HG03457 (cell line): Measurements from ENCODE around the gene EHD4.

ENCODE experiments used
- ATAC-seq: cut with Tn5 transposase; IDR thresholded peaks from one replicate; pipeline ENCODE4 v1.9.1; 2021; ENCODE audit warnings: moderate number of reproducible peaks; ENCODE audit not compliant: unreplicated experiment

EHD4 gene

DNA sequence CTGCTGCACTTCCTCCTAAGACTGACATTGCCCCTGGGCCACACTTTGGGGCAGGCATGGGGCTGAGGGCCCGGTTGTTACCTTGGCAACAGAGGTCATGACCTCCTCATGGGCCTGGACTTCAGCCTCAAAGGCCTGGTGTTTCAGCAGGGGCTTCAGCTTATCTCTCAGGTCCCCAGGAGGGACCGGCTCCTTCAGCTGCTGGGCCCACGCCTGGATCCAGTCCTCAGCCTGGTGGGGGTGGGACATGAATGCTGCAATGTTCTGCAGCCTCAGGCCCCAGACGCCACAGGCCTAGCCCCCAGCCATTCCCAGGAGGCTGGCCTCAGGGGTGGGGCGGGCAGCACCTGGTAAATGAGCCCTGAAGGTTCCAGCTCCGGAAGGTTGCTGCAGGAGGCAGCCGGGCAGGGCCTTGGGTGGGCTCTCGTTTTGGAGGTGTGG is 106.1 kb downstream of the EHD4 start:
- ATAC-seq = no peak

DNA sequence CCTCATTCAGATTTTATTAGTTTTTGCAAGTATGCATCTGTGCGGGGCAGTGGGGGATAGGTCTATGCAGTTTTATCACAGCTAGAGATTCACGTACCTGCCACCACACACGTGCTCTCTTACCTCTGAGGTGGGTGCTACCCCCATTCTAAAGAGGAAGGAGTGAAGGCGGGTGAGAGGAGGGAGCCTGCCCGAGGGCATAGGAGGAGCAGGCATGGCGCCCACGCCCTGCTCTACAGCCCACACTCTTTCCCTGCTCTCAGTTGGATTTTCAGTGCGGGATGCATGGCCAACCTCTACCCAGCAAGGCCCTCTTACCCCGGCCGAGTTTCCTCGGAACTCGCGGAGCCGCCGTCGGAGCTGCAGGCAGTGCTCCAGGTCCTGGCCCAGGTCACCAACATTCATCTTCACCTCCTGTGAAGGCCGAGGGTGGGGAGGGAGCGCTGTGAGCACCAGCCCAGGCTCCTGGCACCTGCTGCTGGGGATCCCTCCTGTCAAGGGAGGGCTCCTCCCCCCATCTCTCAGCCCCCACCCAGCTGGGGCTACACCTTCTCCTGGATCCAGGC is 106.8 kb downstream of the EHD4 start:
- no peak for ATAC-seq

DNA sequence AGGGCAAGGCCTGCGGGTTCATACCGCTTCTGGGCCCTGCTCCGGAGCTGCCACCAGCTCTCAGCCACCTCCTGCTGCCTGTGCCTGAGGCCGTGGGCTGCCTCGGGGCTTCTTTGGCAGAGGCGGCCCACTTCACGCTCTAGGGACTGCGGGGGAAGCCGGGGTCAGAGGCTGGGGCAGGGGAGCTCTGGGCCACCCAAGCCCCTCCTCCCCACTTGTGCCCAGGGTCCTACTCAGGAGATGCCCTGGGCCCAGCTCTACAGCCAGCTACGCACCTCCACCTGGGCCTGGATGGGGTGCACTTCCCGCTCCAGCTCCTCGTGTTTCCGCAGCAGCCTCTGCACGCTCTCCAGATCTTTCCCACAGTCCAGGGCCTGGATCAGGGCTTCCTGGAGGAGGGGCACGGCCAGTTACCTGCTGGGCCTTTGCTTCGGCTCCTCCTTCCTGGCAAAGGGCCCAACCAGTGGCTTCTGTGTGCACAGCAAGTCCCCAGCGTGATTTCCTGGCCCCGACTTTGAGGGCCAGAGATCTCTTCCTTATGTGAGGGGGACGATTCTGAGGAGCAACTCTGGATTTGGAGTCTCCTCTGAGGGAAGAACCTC is 109.7 kb downstream of the EHD4 start:
- no peak for ATAC-seq

DNA sequence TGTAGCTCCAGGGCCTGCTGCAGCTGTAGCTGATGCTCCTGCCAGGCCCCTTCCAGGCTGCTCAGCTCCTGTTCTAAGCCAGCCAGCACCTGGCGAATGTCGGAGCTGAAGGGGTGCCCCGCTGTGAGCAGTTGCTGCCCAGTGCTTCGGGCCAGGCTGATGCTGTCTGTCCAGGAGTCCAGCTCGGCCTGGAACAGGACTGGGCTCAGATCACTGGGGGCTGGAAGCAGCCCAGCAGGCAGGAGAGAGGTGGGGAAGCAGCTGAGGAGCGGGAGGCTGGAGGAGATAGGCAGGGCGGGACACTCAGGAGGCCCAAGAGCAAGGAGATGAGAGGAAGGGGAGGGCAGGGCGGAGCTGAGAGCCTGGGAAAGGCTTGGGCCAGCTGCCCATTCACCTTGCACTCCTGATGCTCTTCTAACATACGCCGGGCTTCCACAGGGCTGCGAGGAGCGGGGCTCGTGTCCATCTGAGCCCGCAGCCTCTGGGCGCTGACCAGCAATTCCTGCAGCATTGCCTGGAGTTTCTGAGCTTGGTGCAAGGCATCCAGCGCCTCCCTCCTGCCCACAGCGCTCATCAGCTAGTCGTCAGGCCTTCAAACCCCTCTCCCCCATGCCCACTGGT is 110.5 kb downstream of the EHD4 start:
- no peak for ATAC-seq

DNA sequence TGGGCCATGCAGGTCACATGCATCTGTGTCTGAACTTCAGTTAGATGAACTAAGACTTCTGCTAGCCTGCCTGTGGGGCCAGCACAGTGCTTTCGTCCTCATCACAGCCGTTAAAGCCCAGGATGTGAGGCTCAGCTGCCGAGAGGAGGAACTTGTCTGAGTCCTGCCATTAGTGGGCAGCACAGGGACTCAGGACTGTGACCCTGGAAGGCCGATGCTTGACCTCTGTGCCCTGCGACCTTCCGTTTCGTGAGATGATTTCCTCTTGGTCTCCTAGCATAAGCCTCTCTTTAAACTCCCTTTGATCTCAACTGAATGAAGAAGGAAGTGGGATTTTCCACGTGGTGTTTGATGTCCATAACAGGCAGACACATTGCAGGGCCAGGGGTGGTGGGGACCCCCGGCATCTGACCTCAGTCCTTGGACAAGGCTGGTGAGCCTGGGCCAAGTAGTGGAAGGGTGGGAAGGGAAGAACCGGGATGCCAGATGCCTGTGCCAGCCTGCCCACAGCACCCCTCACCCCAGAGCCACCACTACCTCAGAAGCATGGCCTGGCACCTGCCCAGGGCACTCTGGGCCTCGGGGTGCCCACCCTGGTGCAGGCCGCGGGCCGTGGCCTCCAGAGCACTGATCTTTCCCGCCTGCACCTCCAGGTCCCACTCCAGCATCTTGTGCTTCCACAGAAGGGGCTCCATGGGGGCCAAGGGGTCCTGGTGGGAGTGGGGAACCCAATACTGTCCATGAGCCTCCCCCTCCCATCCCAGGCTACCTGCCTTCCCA is 112.1 kb downstream of the EHD4 start:
- ATAC-seq = no peak

DNA sequence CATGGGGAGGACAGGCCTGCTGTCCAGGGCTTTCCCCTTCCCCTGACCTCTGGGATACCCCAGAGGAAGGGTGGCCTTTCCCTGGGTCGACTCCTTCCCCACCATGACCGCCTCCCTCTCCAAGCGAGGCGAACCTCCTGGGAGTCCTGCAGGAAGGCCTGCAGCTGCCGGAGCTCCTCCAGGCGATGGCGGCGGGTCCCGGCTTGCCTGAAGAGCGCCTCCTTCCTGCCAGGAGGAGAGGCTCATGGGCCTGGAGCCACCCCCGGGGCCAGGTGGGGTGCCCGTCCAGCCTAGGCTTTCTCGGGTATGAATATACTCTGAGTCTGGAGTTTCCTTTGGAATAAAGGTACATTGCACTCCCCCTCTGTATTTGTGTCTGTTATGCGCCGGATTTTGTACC is 113.6 kb downstream of the EHD4 start:
- no peak for ATAC-seq

DNA sequence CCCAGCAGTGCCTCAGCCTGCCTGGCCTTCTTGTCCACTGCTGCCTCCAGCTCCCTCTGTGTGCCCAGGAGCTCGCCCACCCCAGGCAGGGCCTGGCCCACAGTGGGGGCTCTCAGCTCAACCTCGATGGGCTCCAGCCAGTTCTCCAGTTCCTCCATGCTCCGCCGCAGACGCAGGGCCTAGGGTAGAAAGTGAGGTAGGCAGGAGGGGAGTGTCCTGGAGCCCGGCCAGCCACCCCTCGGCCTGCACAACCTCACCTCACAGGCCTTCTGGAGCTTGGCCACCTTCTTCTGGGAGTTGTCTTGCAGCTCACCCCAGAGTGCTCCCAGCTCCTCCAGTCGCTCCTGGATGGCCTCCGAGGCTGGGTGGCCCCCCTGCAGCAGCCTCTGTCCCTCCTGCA is 115.0 kb downstream of the EHD4 start:
- ATAC-seq = no peak

DNA sequence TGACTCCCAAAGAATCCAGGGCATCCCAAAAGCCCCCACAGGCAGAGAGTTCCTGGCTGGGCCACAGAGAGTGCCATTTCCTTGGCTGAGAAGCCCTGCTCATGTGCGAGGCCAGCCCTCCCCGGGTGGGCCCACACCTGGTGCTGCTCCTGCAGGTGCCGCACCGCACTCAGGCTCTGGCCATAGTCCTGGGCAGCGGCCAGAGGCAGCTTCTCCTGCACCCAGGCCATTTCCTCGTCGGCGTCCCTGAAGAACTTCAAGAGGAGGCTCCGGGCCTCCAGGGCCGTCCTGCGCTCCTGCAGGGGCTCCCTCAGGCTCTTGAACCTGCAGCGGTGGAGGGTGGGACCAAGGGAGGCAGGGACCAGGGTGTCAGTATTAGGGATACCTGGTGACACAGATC is 115.6 kb downstream of the EHD4 start:
- no peak for ATAC-seq

DNA sequence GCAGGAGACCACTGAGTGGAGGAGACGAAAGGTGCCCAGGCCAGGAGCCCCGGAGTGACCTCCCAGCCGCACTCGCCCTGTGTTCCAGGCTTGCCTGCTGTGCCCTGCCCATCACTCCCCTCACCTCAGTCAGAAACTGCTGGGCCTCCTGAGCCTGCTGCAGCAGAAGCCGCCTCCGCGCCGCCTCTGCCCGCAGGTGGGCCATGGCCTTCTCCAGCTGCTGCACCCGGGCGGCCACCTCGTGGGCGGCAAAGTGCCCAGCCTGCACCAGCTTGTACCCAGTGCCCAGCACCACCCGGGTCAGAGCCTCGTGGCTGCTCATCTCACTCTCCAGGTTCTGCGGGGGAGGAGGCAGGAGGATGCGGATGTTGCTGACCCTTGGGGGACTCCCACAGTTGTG is 116.1 kb downstream of the EHD4 start:
- ATAC-seq = no peak

DNA sequence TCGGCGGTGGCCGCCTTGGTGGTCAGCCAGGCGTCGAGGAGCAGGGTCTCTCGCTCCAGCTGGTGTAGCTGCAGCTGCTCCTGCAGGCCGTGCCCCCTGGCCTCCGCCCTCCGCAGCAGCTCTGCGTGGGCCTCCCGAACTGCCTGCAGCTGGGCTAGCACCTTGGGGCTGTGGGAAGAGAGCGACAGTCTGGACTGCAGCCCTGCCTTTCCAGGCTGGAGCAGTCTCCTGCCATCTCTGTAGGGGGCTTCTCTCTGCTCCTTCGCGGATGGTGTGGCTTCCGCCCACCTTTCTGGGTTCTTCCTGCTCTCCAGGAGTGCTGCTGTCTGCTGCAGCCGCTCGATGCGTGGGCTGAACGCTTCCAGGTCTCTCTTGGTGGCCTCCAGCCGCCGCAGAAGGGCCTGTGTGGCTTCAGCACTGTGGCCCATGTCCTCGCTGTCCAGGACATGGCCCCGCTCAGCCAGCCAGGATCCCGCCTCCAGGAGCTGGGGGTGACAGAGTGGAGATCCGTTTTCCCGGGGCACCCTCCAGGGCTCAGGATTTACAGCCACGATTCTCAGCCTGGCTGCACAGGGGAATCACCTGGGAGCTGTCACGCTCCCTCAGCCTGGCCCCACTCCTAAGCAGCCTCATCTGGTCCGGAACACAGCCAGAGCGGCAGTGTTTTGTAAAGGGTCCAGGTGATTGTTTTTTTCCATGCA is 116.9 kb downstream of the EHD4 start:
- no peak for ATAC-seq

DNA sequence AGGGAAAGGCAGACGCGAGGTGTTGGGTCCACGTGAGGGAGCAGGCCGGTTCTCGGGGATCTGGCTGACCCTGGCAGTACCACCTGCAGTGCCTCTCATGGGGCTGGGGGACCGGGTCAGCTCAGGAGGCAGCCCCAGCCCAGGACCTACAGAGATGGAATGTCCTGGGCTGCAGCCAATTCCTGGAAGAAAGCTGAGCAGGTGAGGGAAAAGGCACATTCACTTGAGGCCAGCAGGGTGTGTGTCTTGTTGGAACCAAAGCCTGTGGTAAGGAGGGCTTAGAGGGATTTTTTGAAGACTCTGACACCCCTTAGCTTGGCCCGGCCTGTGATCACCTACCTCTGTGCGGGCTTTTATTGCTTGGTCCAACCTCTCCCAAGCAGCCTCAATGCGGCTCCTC is 117.9 kb downstream of the EHD4 start:
- no peak for ATAC-seq

DNA sequence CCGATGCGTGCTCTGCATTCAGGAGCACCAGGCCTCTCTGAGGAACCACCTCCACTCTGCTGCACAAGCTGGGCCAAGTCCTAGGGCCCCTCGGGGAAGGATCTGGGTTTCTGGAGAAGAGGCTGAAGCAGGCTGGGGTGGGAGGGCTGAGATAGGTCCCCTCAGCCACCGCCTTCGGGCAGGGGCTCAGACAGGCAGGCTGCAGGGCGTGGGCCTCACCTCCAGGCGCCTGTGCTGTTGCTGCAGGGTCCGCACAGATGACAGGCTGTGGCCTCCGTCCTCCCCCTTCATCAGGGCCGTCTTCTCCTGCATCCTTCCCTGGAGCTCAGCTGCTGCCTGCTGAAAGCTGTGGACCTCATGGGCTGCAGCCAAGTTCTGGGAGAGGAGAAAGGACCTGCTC is 118.5 kb downstream of the EHD4 start:
- ATAC-seq = no peak

DNA sequence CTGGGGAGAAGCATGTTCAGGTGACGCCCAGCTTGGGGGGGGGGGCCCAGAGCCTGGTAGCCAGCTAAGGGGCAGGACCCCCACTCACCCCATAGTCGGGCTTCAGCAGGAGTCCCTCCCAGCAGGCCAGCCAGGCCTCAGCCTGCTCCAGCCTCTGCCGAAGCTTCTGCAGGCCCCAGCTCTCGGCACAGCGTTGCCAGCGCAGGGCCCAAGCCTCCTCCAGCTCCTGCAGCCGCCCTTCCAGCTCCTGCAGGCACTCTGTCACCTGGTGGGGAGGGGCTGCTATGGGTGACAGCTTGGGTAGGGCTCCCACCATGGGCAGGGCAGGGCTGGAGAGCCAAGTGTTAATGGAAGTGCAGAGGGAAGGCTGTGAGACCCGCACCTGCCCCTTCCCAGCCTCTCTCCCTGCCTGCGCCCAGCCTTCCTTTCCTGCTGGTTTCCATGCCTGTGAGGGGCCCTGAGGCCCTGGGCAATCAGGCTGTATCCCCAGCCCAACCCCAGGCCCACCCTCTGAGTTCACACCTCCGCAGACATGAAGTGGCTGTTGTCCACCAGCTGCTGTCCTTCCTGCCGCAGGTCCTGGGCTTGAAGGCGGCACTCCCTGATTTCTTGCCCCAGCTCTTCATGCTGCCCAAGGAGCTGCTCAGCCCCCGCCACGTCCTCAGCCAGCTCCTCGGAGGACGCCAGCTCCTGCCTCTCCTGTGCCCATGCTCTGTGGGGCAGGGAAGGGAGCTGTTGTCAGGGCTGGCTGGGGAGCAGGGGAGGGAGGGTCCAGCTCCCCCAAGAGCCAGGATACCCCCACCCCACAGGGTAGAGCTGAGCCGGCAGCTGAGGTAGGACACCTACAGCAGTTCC is 119.4 kb downstream of the EHD4 start:
- no peak for ATAC-seq

DNA sequence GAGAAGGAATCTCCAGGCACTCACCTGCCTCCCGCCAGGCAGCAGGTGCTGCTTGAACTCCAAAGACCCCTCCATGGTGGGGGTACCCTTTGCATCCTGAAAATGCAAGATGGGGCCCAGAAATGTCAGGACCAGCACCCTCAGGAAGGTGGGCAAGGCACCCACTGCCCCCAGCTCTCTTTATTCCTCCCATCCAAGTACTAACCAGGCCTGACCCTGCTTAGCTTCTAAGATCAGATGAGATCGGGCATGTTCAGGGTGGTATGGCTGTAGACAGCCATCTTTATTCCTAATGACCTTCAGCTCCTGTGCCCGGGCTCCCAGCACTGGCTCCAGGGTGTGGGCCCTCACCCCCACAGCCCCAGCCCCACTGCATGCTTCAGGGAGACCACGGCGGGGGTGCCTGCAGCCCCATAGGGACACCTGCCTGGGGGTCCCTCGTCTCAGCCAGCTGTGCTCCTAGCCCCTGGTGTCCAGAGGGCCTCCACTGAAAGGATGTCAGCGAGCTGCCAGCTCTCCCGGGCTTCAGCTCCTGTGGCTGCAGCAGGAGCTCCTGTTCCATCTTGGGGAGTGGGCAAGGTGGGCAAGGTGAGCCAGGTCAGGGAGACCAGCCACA is 120.5 kb downstream of the EHD4 start:
- ATAC-seq = no peak

DNA sequence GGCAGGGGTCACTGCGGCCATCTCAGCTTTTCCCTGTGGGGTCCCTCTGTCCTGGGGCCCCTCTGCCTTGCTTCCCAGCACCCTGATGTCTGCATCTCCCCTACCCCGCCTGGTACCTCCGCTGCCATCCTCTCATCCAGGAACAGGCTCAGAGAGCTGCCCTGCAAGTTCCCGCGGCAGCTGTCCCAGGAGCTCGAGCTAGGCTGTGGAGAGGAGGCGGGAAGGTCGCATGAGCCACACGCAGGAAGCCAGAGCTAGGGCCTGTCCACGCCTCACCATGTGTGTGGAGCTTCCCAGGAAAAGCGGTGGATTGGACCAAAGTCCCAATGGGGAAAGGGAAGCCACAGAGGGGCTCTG is 121.2 kb downstream of the EHD4 start:
- no peak for ATAC-seq

DNA sequence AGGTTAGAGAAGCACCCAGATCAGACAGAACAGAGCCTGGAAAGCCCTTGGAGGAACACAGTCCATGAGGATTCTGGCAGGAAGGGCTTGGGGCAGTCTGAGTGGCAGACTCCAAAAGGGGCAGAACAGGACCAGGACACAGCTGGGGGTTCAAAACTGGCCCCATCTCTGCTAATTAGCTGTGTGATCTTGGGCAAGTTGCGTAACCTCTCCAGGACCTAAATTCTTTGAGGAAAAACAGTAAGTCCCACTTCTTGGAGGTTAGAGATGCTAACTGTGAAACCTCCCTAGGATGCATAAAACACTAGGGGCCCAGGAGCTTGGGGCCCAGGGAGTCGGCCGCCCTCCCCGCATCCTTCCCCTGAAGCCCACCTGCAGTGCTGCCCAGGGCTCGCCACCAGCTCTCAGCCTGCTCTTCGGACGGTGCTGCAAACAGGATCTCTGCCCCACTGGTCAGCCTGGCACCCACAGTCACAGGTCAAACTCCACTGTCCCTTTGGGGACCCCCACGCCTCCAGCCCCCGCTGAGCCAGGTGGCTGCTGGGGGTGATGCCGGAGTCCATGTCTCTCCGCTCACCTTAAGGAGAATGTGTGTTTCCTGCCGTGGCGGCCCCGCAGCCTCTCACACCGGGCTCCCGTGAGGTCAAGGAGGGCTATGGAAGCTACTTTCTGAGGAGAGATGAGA is 121.7 kb downstream of the EHD4 start:
- no peak for ATAC-seq

DNA sequence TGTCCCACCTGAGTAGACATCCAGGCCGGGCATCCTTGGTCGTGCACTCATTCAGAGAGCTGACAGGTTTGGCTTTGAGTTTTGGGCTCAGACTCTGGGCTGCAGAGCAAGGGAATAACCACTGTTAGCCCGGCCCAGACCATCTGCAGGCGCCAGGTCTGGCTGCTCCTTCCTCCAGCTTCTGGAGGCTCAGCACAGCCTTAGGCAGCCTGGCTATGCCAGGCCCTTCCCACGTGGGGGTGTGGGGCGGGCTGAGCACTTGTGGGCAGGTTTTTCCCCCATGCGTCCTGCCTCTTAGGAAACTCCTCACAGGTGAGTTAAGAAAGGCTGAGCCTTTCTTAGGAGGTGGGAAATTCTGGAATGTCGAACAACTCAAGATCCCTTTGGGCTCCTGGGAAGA is 122.5 kb downstream of the EHD4 start:
- ATAC-seq = no peak

DNA sequence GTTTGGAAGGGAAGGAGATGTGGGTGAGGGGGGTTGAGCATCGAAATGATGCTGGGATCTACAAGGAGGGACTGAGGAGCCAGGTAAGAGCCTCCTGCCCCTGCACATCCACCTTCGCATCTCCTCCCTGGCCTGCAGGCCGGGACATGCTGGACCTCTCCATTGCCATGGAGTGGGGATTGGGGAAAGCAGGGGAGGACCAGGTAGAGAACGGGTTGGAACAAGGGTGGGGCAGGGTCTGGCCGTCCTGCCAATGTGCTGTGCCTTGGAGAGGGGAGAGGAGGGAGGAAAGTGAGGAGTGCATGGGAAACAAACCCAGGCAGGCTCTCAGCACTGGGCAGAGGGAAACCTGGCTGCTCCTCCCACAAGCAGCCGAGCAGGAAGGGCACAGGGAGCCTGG is 123.2 kb downstream of the EHD4 start:
- ATAC-seq = no peak

DNA sequence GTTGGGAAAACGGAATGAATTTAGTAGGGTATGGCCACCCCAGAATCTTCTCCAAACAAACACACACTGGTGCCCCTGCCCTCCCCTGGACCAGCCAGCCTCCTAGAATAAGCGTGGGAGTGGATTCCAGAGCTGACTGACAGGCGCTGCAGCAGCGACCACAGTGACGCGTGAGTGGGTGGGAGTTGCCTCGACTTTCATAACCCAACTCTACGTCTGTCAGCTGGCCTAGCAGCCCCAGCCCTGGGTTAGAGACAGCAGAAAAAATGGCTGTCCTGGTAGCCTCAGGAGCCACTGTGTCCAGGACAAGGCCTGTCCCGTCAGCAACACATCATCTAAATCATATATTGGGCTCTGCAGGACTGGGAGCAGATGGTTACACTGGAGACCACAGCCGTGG is 123.7 kb downstream of the EHD4 start:
- ATAC-seq = no peak

DNA sequence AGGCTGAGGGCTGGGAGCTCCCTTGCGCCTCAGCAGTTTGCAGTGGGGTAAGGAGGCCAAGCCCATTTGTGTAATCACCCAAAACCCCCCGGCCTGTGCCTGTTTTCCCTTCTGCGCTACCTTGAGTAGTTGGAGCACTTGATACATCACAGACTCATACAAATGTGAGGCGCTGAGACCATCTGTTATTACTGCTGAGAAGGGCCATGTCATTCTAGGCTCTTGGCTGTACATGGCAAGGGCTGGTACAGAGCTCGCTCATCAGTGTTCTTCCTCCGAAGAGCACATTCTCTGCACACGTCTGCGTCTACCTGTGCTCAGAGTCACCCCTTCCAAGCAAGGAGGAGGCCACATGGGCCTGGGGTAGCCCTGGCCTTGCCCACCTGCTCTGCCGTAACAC is 124.4 kb downstream of the EHD4 start:
- ATAC-seq = no peak
